Measurements from ENCODE around the gene MTERF4.
A peak's percentile ranks its signal among the peaks of the same experiment; 100 is the strongest.
"Not testable (repeated sequence)": the region's sequence is repeated elsewhere in the genome, so short reads cannot be mapped to it uniquely, and the experiment has no call there.

Gene MTERF4

DNA sequence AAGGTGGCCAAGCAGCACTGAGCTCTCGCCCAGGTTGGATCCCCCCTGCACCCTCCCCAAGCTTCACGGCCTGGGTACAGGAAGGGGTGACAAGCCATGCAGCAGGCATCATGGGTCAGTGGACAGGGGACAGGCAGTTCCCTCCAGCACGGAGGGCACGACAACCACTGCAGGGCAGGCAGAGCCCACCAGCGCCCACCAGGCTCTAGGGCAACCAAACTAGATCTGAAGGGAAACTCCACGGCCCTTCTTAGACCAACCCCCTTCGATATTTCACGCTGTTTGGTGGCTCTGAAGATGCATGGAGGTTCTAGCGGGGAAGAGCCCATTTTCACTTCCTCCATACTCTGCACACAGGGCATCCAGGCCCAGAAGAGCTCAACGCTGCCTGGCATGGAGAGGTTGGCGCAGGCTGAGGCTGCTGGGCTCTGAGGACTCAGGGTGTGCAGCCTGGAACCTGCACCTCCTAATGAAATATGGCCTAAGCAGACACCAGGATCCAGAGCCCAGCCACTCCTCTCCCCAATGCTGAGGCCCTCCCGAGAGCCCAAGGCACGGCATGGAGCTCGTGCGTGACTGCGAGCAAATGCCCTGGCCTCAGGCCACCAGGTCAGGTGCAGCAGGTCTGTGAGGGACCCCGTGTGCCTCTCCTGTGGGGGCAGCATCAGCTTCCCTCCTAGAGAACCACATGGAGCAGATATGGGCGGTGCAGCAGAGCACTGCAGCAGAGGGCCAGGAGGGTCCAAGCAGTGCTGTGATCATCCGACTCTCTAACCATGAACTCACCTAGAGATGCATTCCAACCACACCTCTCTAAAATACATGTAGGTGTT, 8.7 kb upstream of the MTERF4 start:
- no peak for DNase-seq

GRCh38 chr2:241110089-241110606, 8.1 kb upstream of the MTERF4 start:
- no peak for DNase-seq

DNA sequence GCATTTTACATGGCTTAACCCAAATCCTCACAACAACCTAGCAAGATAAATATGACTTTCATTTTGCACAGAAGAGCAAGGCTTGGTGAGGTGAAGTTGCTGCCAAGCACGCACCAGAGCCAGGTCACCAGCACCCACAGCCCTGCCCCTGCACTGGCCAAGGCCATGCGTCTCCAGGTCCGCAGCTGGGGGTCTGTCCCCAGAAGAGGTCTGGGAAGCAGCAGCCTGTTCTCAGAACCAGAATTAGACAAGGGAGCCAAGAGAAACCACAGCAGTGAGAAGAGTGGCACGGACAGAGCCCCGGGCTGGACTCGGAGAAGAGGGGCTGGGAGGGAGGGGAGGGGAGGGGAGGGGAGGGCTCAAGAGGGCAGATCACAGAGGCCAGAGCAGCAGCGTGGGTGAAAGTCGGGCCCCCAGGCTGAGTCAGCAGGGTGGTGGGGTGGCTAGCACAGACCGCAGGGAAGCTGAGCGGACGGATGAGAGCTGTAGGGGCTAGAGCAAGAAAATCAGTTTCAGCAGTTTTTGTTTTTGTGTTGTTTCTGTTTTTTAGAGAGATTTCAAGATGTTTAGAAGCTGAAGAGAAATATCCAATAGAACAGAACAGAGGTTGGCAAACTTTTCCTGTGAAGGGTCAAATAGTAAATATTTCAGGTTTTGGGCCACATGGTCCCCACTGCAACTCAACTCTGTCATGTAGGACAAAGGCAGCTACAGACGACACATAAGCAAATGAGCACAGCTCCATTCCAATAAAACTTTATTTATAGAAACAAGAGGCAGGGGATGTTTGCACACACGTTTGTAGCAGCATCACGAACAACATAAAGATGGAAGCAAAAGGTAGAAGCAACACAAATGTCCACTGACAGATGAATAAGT, 7.4 kb upstream of the MTERF4 start:
- no peak for DNase-seq

- DNase-seq, result no peak
Observed at GRCh38 chr2:241108271-241109209, 6.5 kb upstream of the MTERF4 start.

DNA sequence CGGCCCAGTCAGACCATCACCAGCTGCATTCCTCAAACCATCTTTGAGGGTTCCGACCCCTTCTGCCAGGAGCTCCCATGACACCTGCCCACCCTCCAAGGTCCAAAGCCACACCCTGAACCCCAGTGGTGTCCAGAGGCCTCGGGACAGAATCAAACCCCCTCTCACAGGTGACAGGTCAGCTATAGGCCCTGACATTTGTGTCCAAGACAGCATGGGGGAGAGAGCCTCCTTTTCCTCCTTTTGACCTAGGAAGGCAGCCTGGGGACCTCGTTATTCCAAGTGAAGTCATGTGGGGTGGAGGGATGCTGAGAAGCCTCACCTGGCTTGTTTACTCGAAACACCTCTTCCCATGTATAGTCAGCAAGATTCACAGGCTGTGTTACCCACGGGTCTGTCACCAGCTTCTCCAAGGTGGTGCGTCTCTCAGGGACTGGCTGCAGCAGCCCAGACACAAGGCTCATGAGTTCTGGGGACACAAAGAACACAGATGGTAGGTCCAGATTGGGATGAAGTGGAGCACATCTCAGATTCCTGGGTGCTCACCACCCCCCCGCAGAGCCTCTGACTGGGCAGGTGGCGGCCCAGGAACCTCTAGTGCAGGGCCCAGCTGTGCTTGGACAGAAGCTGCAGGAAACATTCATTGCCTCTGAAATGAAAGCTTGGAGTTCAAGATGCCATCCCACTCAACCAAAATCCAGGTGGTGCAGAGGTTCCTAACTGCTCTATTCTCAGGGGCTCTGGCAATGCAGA, 5.1 kb upstream of the MTERF4 start:
- DNase-seq, result no peak

DNA sequence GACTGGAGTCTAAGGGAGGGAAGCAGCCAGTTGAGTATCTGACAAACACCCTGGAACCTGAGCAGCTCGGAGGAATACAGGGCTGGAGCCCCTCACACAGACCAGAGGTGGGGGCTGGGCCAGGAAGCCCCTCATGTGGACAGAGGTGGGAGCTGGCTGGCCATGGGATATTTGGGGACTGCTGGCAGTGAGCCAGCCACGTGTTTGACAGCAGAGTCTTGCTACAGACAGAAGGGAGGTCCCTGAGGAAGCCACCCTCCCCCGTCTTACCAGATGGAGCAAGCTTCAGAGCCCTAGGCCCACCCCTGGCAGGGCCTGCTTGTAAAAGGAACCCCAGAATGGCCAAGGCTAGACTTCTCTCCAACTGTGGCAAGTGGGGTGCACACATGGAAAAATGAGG, 3.6 kb upstream of the MTERF4 start:
- DNase-seq, result no peak

DNA sequence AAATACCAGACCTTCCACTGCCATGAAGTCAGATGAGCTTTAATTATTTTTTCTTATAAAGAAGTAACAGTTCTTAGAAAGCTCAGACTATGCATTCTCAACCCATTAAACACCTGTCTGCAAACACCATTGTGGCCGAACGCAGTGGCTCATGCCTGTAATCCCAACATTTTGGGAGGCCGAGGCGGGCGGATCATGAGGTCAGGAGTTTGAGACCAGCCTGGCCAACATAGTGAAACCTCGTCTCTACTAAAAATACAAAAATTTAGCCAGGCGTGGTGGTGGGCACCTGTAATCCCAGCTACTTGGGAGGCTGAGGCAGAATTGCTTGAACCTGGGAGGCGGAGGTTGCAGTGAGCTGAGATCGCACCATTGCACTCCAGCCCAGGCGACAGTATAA, 2.5 kb upstream of the MTERF4 start:
- not testable (repeated sequence) for DNase-seq

DNA sequence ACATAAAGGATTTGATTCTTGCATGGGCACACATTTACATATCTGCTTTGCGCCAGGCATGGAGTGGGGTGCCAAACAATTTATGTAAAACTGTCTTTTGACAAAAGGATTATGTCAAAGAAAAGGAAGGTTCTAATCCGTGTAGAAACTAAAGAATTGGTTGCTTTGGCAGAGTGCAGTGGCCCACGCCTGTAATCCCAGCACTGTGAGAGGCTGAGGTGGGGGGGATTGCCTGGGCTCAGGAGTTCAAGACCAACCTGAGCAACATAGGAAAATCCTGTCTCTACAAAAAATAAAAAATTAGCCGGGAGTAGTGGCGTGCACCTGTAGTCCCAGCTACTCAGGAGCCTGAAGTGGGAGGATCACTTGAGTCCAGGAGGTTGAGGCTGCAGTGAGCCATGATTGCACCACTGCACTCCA, 1.1 kb upstream of the MTERF4 start:
- DNase-seq, result no peak

GRCh38 chr2:241099246-241099645, 2.8 kb downstream of the MTERF4 start:
- DNase-seq, result no peak

- DNase-seq, result no peak
Observed at GRCh38 chr2:241096979-241097378, 5.1 kb downstream of the MTERF4 start.

GRCh38 chr2:241095594-241096290, 6.3 kb downstream of the MTERF4 start:
- DNase-seq, result peak in 1 of 2 experiments; percentile 58

- DNase-seq, result no peak
Observed at GRCh38 chr2:241094924-241095420, 7.1 kb downstream of the MTERF4 start.

GRCh38 chr2:241094172-241094571, 7.9 kb downstream of the MTERF4 start:
- DNase-seq, result no peak

DNA sequence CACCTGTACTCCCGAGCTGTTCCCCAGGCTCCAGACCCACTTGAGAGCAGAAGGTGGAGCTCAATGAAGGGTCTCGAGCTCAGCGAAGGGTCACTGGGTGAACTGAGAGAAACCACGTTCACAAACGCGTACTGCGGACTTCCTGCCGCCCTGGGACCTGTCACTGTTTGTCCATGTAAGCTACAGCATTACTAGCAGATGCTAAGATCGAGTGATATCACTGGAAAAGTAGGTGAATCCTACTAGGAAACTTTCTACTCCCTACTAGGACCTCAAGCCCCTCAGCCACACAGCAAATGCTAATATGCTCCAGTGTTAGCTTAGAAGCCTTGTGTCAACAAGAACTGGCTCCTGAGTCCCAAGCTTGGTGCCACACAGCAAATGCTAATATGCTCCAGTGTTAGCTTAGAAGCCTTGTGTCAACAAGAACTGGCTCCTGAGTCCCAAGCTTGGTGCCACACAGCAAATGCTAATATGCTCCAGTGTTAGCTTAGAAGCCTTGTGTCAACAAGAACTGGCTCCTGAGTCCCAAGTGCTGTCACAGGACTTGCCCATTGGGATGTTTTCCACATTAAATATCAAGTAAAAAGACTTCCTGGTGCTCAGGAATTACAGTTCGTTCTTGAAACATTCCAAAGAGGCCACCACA, 8.8 kb downstream of the MTERF4 start:
- DNase-seq, result not testable (repeated sequence)

- no peak for DNase-seq
Observed at GRCh38 chr2:241092677-241093076, 9.4 kb downstream of the MTERF4 start.

DNA sequence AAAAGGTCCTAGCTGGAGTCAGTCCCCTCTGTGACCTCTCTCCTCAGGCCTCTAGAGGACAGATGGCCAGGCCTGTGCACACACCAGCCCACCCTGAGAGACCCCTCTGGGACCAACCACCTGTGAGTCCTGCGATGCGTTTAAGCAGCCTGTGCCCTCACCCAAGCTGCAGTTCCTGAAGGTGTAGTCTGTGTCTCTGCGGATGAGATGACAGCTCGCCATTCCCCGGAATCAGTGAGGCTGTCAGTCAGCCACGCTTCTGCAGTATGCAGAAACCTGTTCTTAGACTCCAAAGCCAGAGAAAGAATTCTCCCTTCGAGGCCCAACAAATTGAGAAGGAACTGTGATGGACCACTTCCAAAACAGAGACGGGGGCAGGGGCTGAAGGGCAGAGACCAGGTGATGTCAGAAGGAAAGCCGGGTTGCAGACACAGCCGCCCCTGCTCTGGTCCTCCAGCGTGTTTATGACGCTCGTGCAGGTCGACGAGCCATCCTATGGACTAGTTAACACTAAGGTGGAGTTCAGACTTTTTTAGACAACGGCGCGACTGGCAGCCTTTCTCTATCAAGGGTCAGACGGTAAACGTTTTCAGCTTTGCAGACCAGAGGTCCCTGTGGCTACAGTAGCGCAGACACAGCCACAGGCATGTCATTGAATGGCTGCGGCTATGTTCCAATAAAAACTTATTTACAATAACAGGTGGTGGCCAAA, 10.2 kb downstream of the MTERF4 start:
- DNase-seq, result no peak

- no peak for DNase-seq
Observed at GRCh38 chr2:241091201-241091600, 10.9 kb downstream of the MTERF4 start.

DNA sequence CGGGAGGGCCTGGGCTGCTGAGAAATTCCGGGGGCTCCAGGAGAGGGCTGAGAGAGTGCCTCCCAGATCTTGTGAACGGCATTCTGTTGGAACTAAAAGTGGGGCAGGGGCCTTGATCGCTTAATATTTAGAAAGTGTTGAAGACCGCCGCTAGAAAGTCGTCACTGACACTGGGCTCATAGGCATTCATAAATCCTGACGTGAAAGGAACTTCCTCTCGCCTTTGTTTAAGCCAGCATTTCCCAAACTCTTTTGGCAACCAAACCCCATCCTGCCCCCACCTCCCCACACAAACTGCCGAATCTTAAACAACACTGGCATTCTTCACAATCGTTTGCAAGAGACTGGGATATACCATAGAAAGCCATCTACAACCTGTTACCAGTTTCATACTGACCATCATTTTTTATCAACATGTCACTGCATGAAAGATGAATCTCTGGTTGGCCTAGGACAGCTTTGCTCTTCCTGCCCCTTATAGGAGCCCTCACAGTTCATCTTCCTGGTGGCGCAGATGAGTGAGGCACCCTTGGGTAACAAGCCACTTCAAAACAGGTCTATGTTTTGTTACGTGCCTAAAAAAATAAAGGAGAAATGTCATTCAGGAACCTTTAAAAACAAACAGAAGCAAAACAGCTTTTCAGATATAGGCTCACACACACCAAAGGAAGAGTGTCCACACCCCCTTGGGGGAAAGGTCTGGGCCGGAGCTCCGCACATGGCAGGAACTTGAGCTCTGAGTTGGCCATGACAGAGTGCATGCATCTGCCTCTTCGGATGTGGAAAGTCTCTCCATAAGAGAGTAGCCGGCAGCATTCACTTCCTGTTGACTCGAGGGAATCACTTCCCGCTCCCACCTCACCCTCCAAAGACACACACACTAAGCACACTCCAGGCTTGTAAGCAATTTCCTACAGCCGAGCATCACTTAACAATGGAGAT, 13.0 kb downstream of the MTERF4 start:
- DNase-seq, result no peak

GRCh38 chr2:241088376-241088775, 13.7 kb downstream of the MTERF4 start:
- DNase-seq, result no peak
